GM18951 (cell line): ENCODE measurements around the gene TNFRSF12A.

ENCODE experiments used
- POLR2A ChIP-seq: IDR thresholded peaks from 4 replicates; pipeline ENCODE4 v1.6.1; 2011; ENCODE audit warnings: mild to moderate bottlenecking; ENCODE audit not compliant: insufficient read length, insufficient read depth; ENCODE audit errors: extremely low read depth
- in situ Hi-C: fragments of 300-500 bp; cut with MboI; formaldehyde crosslinking; loops from one replicate; pipeline ENCODE4 v1.12.0; 2022; ENCODE audit warnings: low sequenced_read_pairs, mixed read lengths, inconsistent platforms; ENCODE audit not compliant: unreplicated experiment

Gene TNFRSF12A

GRCh38 chr16:2992383-2993081 is 27.6 kb upstream of the TNFRSF12A start:
- TF ChIP-seq POLR2A = no peak
- in situ Hi-C loops = no loop called here

DNA sequence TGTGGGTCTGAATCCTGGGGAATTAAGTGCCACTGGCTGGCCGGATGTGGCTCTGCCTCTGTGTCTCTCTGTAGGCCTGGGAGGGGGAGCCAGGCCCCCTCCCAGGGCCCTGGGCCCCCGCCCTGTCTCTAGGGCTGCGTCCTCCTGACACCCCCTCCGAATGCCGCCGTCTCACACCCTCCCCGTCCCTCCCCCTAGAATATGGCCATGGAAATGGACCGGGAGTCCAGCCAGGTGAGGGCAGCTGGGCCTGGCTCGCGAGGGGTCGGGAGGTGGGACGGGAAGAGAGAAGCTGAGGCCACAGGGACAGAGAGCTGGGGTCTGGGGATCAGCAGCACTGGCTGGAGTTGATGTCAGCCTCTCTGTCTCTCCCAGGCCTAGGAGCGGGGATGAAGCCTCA is 23.9 kb upstream of the TNFRSF12A start:
- in situ Hi-C loops = no loop called here

DNA sequence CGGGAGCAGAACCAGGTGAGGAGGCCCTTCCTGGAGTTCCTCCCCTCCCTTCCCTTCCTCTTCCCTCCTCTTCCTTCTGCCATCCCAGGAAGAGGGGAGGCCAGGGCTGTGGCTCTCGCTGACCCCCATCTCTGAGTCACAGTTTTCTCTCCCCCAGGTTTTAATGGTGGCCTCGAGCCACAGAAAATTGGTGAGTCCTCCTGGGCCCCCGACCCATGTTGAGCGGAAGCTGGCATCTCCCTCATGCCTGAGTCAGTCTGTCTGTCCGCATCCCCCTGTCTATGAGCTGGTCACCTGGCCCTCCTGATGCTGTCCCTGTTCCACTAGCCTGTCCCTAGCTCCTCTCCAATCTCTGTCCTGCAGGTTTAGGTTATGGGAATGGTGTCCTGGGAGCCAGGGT is 20.2 kb upstream of the TNFRSF12A start:
- no peak for TF ChIP-seq POLR2A
- in situ Hi-C loops = no loop called here

More for the DNA sequence above, 23.9 kb upstream of the TNFRSF12A start:
- TF ChIP-seq POLR2A = no peak

- in situ Hi-C loops = no loop called here
- TF ChIP-seq POLR2A = no peak
Observed at GRCh38 chr16:3000540-3000939, 19.6 kb upstream of the TNFRSF12A start.

GRCh38 chr16:3001316-3001715 is 18.9 kb upstream of the TNFRSF12A start:
- in situ Hi-C loops = no loop called here
- TF ChIP-seq POLR2A = no peak

GRCh38 chr16:3003582-3004270 is 16.4 kb upstream of the TNFRSF12A start:
- in situ Hi-C loops = no loop called here
- TF ChIP-seq POLR2A = peak; percentile 35

- in situ Hi-C loops = no loop called here
Observed at GRCh38 chr16:3004319-3004718, 15.8 kb upstream of the TNFRSF12A start.

DNA sequence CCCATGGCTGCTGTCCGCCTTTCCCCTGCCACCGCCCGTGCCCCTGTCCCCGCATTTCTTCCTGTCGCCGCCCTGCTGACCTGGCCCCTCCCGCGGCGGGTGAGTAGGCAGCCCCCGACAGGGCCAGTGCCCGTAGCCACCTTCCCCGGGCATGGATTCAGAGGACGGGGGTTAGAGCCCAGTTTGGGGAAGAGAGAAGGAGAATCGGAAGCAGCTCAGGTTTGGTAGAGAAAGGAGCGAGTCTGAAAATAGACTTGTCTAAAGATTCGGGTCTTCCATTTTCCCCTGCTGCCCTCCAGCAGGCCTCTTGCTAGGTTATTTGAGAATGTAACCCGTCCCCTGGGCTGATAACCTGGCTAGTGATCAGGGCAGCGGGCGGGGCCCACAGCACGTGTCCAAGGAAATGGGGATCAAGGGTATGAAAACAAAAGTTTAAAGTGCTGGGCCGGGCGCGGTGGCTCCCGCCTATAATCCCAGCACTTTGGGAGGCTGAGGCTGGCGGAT is 15.3 kb upstream of the TNFRSF12A start:
- peak; percentile 8 for TF ChIP-seq POLR2A
- in situ Hi-C loops = no loop called here

More at GRCh38 chr16:3004319-3004718, 15.8 kb upstream of the TNFRSF12A start:
- no peak for TF ChIP-seq POLR2A

DNA sequence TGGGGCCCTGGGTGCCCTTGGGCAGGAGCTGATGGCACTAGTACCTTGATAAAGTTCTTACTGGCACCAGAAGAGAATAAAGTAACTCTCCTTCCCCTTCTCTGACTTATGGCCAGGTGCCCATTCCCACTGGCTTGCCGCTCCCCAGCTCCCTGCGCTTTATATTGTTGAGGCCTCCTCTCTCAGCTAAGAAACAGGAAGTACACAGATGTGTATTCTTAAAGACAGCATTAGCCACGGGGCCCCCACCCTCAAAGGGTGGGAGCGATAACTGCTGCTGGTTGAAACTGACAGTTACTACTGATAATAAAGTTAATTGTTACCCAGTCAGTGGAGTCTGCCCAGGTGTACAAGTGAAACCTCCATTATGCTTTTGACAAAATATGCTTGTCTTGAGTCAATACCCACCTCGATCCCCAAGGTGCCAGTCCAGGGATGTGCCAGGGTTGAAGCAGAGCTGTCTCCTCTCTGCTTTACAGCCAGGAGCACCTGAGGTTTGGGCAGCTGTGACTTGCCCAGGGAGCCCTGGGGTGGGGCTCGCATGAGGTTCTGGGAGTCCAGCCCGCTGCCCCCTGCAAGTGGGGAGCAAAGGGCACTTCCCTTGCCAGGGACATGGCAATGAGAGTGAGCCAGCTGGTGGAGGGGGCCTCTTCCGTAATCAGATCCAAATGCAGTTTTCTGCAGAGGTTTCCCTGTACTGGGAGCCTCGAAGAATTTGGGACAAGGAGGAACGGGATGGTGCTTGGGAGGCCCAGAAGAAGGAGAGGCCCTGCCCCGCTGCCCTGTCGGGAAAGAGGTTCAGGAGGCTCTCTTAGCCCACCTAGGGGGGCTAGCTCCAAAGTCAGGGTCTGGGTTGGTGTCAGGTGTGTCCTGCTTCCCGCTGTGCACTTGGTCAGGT is 12.9 kb upstream of the TNFRSF12A start:
- no peak for TF ChIP-seq POLR2A
- in situ Hi-C loops = no loop called here

- TF ChIP-seq POLR2A = no peak
- in situ Hi-C loops = no loop called here
Observed at GRCh38 chr16:3007957-3008689, 12.0 kb upstream of the TNFRSF12A start.

- no peak for TF ChIP-seq POLR2A
- in situ Hi-C loops = no loop called here
Observed at GRCh38 chr16:3008690-3009037, 11.5 kb upstream of the TNFRSF12A start.

DNA sequence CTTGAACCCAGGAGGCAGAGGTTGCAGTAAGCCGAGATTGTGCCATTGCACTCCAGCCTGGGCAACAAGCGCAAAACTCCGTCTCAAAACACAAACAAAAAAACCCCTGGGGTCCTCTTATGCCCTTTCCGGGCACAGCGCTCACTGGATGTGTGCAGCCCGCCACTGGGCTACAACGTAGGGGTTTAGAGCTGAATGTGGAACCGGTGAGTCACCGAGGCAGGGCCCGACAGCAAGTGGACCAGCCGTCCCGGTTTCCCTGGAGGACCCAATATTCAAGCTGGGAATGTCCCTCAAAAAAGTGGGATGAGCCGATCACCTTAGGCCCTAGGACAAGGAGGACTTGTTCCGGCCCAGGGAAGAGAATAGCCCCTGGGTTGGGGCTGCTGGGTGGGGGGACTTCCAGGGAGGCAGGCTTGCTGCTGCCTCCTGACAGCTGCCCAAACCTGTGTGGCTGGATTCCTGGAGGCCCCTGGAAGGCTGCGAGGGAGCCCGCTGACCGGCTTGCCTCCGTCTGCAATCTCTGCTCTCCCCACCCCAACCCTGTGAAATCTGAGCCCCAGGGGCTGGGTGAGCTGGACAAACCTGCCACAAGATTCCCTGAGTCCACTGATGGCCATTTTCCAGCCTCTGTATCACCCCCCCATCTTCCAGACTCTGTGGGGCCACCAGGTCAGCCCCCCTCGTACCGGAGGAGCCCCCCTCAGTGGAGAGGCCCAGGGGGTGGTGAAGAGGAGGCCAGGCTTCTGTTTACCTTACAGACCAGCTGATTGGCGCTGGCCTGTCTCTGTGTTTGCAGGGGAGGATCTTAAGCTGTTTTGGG is 10.4 kb upstream of the TNFRSF12A start:
- in situ Hi-C loops = no loop called here
- no peak for TF ChIP-seq POLR2A
